ENCODE data around the gene TCEA3.

The TCEA3 gene

GRCh38 chr1:23358310-23358875, 66.2 kb downstream of the TCEA3 start:
- ChIA-PET CTCF (no interaction called here), POLR2A (no interaction called here)
- DNase-seq (ENCODE audit: extremely low spot score): no peak
- no peak for TF ChIP-seq CTBP1 (IDR thresholded peaks at IDR 0.05; ENCODE audit: borderline replicate concordance)
- TF ChIP-seq PKNOX1 (IDR thresholded peaks at IDR 0.05): no peak
- TF ChIP-seq BHLHE40 (IDR thresholded peaks at IDR 0.05; ENCODE audit: borderline replicate concordance): no peak
- no peak for TF ChIP-seq L3MBTL2 (conservative IDR thresholded peaks at IDR 0.05)
- no peak for TF ChIP-seq SP1 (IDR thresholded peaks at IDR 0.05)
- no peak for TF ChIP-seq ARNT (IDR thresholded peaks at IDR 0.05)
- TF ChIP-seq TARDBP (IDR thresholded peaks at IDR 0.05): no peak
- no peak for TF ChIP-seq NFRKB (IDR thresholded peaks at IDR 0.05)
- no peak for TF ChIP-seq FOXK2 (IDR thresholded peaks at IDR 0.05)
- no peak for TF ChIP-seq HDGF (IDR thresholded peaks at IDR 0.05; ENCODE audit: borderline replicate concordance)
- no peak for TF ChIP-seq LEF1 (IDR thresholded peaks at IDR 0.05; ENCODE audit: borderline replicate concordance)
- no peak for TF ChIP-seq SUZ12 (IDR thresholded peaks at IDR 0.05)
- no peak for TF ChIP-seq ZNF384 (IDR thresholded peaks at IDR 0.05)
- TF ChIP-seq FOXA1 (IDR thresholded peaks at IDR 0.05): no peak
- TF ChIP-seq FOXM1 (IDR thresholded peaks at IDR 0.05; ENCODE audit: borderline replicate concordance): no peak
- no peak for TF ChIP-seq ELF4 (IDR thresholded peaks at IDR 0.05)

GRCh38 chr1:23357138-23357908, 67.2 kb downstream of the TCEA3 start:
- DNase-seq (ENCODE audit: extremely low spot score): no peak
- POLR2A ChIA-PET: interaction anchor here (1.5 to 2.9 kb wide), 2 partner anchors 10 to 12 kb away, joined by 4 to 12 read pairs; partner anchors contain the start of gene ZNF436
- CTCF ChIA-PET: interaction anchor here (1.0 kb wide), 1 partner anchor 47 kb away, joined by 3 read pairs; no protein-coding TSS in a partner anchor
- TF ChIP-seq BHLHE40 (IDR thresholded peaks at IDR 0.05; ENCODE audit: borderline replicate concordance) (no peak), ELF4 (IDR thresholded peaks at IDR 0.05) (no peak), L3MBTL2 (conservative IDR thresholded peaks at IDR 0.05) (no peak), ARNT (IDR thresholded peaks at IDR 0.05) (no peak)

GRCh38 chr1:23356471-23357137, 67.9 kb downstream of the TCEA3 start:
- ChIA-PET POLR2A (interaction anchor here (0.8 to 2.9 kb wide), 4 partner anchors 10 to 13 kb away, joined by 3 to 12 read pairs (median 5); partner anchors contain the start of genes HNRNPR and ZNF436), CTCF (interaction anchor here (1.0 kb wide), 1 partner anchor 47 kb away, joined by 3 read pairs; no protein-coding TSS in a partner anchor)
- TF ChIP-seq L3MBTL2 (conservative IDR thresholded peaks at IDR 0.05): no peak
- no peak for TF ChIP-seq ELF4 (IDR thresholded peaks at IDR 0.05)
- TF ChIP-seq TARDBP (IDR thresholded peaks at IDR 0.05): no peak
- no peak for TF ChIP-seq CTBP1 (IDR thresholded peaks at IDR 0.05; ENCODE audit: borderline replicate concordance)
- no peak for DNase-seq (ENCODE audit: extremely low spot score)

- CTCF ChIA-PET: interaction anchor here (0.9 kb wide), 1 partner anchor 49 kb away, joined by 3 read pairs; no protein-coding TSS in a partner anchor
- POLR2A ChIA-PET: interaction anchor here (3.5 kb wide), 1 partner anchor 10 kb away, joined by 19 read pairs; the partner anchor contains the start of gene HNRNPR
- no peak for DNase-seq (ENCODE audit: extremely low spot score)
- no peak for TF ChIP-seq SP1 (IDR thresholded peaks at IDR 0.05)
- TF ChIP-seq ELF4 (IDR thresholded peaks at IDR 0.05): no peak
- TF ChIP-seq FOXM1 (IDR thresholded peaks at IDR 0.05; ENCODE audit: borderline replicate concordance): no peak
- TF ChIP-seq CTBP1 (IDR thresholded peaks at IDR 0.05; ENCODE audit: borderline replicate concordance): no peak
- TF ChIP-seq NFRKB (IDR thresholded peaks at IDR 0.05): no peak
- TF ChIP-seq ZNF384 (IDR thresholded peaks at IDR 0.05): no peak
- TF ChIP-seq LEF1 (IDR thresholded peaks at IDR 0.05; ENCODE audit: borderline replicate concordance): no peak
- TF ChIP-seq L3MBTL2 (conservative IDR thresholded peaks at IDR 0.05): no peak
- no peak for TF ChIP-seq BHLHE40 (IDR thresholded peaks at IDR 0.05; ENCODE audit: borderline replicate concordance)
- TF ChIP-seq HDGF (IDR thresholded peaks at IDR 0.05; ENCODE audit: borderline replicate concordance): no peak
- no peak for TF ChIP-seq FOXK2 (IDR thresholded peaks at IDR 0.05)
- no peak for TF ChIP-seq PKNOX1 (IDR thresholded peaks at IDR 0.05)
- TF ChIP-seq ARNT (IDR thresholded peaks at IDR 0.05): no peak
- no peak for TF ChIP-seq TARDBP (IDR thresholded peaks at IDR 0.05)
- no peak for TF ChIP-seq FOXA1 (IDR thresholded peaks at IDR 0.05)
- no peak for TF ChIP-seq SUZ12 (IDR thresholded peaks at IDR 0.05)
Observed at GRCh38 chr1:23354245-23354644, 70.3 kb downstream of the TCEA3 start.

- POLR2A ChIA-PET: interaction anchor here (3.5 kb wide), 1 partner anchor 8 kb away, joined by 19 read pairs; the partner anchor contains the start of gene HNRNPR
- TF ChIP-seq ARNT (IDR thresholded peaks at IDR 0.05): no peak
- TF ChIP-seq NFRKB (IDR thresholded peaks at IDR 0.05): no peak
- TF ChIP-seq L3MBTL2 (conservative IDR thresholded peaks at IDR 0.05): no peak
- TF ChIP-seq FOXM1 (IDR thresholded peaks at IDR 0.05; ENCODE audit: borderline replicate concordance): no peak
- TF ChIP-seq ZNF384 (IDR thresholded peaks at IDR 0.05): no peak
- TF ChIP-seq HDGF (IDR thresholded peaks at IDR 0.05; ENCODE audit: borderline replicate concordance): no peak
- TF ChIP-seq CTBP1 (IDR thresholded peaks at IDR 0.05; ENCODE audit: borderline replicate concordance): no peak
- TF ChIP-seq SUZ12 (IDR thresholded peaks at IDR 0.05): no peak
- TF ChIP-seq PKNOX1 (IDR thresholded peaks at IDR 0.05): no peak
- no peak for TF ChIP-seq FOXK2 (IDR thresholded peaks at IDR 0.05)
- no peak for TF ChIP-seq SP1 (IDR thresholded peaks at IDR 0.05)
- no peak for TF ChIP-seq FOXA1 (IDR thresholded peaks at IDR 0.05)
- no peak for TF ChIP-seq TARDBP (IDR thresholded peaks at IDR 0.05)
- TF ChIP-seq BHLHE40 (IDR thresholded peaks at IDR 0.05; ENCODE audit: borderline replicate concordance): no peak
- TF ChIP-seq ELF4 (IDR thresholded peaks at IDR 0.05): no peak
- TF ChIP-seq LEF1 (IDR thresholded peaks at IDR 0.05; ENCODE audit: borderline replicate concordance): no peak
- CTCF ChIA-PET: no interaction called here
- DNase-seq (ENCODE audit: extremely low spot score): no peak
Observed at GRCh38 chr1:23352096-23352695, 72.4 kb downstream of the TCEA3 start.
